Stimulated activated CD8-positive, alpha-beta memory T cell treated with anti-CD3 and anti-CD28 coated beads, Interleukin-4, amount 100 ng/mL, for 24 hours (primary cell): Measurements from ENCODE around the gene IFT25.

ENCODE experiments used
- DNase-seq: peaks from one replicate; pipeline ENCODE4 v3.0.0-alpha.2; 2020; ENCODE audit warnings: low read depth

Gene IFT25

GRCh38 chr1:53927376-53927881, 18.1 kb downstream of the IFT25 start:
- no peak for DNase-seq

GRCh38 chr1:53919675-53920066, 25.8 kb downstream of the IFT25 start:
- DNase-seq = no peak

GRCh38 chr1:53918343-53918742, 27.2 kb downstream of the IFT25 start:
- DNase-seq = no peak

GRCh38 chr1:53913352-53914033, 32.0 kb downstream of the IFT25 start:
- DNase-seq = no peak

GRCh38 chr1:53911442-53911841, 34.1 kb downstream of the IFT25 start:
- no peak for DNase-seq

- no peak for DNase-seq
Measured at GRCh38 chr1:53909946-53910345, 35.6 kb downstream of the IFT25 start.

- no peak for DNase-seq
Measured at GRCh38 chr1:53906121-53906520, 39.4 kb downstream of the IFT25 start.

GRCh38 chr1:53905509-53905908, 40.0 kb downstream of the IFT25 start:
- no peak for DNase-seq

GRCh38 chr1:53902235-53903138, 43.0 kb downstream of the IFT25 start:
- DNase-seq = no peak

- DNase-seq = no peak
Measured at GRCh38 chr1:53899708-53900107, 45.8 kb downstream of the IFT25 start.

- no peak for DNase-seq
Measured at GRCh38 chr1:53899206-53899628, 46.3 kb downstream of the IFT25 start.

GRCh38 chr1:53896635-53897229, 48.8 kb downstream of the IFT25 start:
- no peak for DNase-seq

- no peak for DNase-seq
Measured at GRCh38 chr1:53895421-53895820, 50.1 kb downstream of the IFT25 start.

GRCh38 chr1:53894644-53895043, 50.9 kb downstream of the IFT25 start:
- no peak for DNase-seq

- DNase-seq = no peak
Measured at GRCh38 chr1:53893999-53894636, 51.4 kb downstream of the IFT25 start, which contains the start of gene DIO1. TSS of gene DIO1 (plus strand) at chr1:53894187. CDS start at chr1:53894211, 24 bp downstream.

GRCh38 chr1:53892911-53893310, 52.6 kb downstream of the IFT25 start:
- no peak for DNase-seq

- DNase-seq = no peak
Measured at GRCh38 chr1:53891678-53892077, 53.8 kb downstream of the IFT25 start.

- DNase-seq = no peak
Measured at GRCh38 chr1:53891018-53891417, 54.5 kb downstream of the IFT25 start.

GRCh38 chr1:53890522-53890941, 55.0 kb downstream of the IFT25 start:
- DNase-seq = no peak

GRCh38 chr1:53889304-53890298, 55.9 kb downstream of the IFT25 start, which contains the start of gene YIPF1:
TSS of gene YIPF1 (minus strand) at chr1:53889797. CDS start at chr1:53888937, 860 bp downstream.
- peak; percentile 77 for DNase-seq

GRCh38 chr1:53888681-53889080, 56.8 kb downstream of the IFT25 start:
- no peak for DNase-seq
